GM23338 (cell line): ENCODE measurements around the gene NUDT12. TPM values are rescaled to one million over a fixed set of nuclear protein-coding genes. Genes with fewer than 3 reads are reported as not detected.

Experiments
- ATAC-seq: fragments of 200-7000 bp; cut with Tn5 transposase; 3 replicates; pipeline ENCODE4 v1.9.1; 2020
- DNase-seq: peaks from one replicate; pipeline ENCODE4 v3.0.0-alpha.2; 2015; ENCODE audit warnings: low spot score
- H2AFZ ChIP-seq: fragments of 200-600 bp; sonication (generic); 2 replicates; pipeline ENCODE4 v1.8.0; 2016; ENCODE audit warnings: antibody characterized with exemption, mild to moderate bottlenecking, moderate library complexity
- H3F3A ChIP-seq: fragments of 200-600 bp; sonication (generic); replicated peaks from 2 replicates; pipeline ENCODE4 v1.8.0; 2017; ENCODE audit warnings: antibody characterized with exemption, mixed run types, low read depth
- H3K27ac ChIP-seq: fragments of 200-600 bp; sonication (generic); 2 replicates; pipeline ENCODE4 v1.6.1; 2016; ENCODE audit warnings: low read depth
- H3K27me3 ChIP-seq: fragments of 200-600 bp; sonication (generic); 2 replicates; pipeline ENCODE4 v1.8.0; 2016; ENCODE audit warnings: mild to moderate bottlenecking, mixed run types, moderate library complexity; ENCODE audit not compliant: insufficient read depth
- H3K36me3 ChIP-seq: fragments of 200-600 bp; sonication (generic); 2 replicates; pipeline ENCODE4 v1.8.0; 2016; ENCODE audit warnings: mild to moderate bottlenecking; ENCODE audit not compliant: insufficient read depth
- H3K4me1 ChIP-seq: fragments of 200-600 bp; sonication (generic); 2 replicates; pipeline ENCODE4 v1.8.0; 2016; ENCODE audit warnings: mild to moderate bottlenecking, moderate library complexity; ENCODE audit not compliant: insufficient read depth
- H3K4me2 ChIP-seq: fragments of 200-600 bp; sonication (generic); 2 replicates; pipeline ENCODE4 v1.7.1; 2017; ENCODE audit warnings: mixed run types
- H3K4me3 ChIP-seq: fragments of 200-600 bp; sonication (generic); 2 replicates; pipeline ENCODE4 v1.6.1; 2016; ENCODE audit warnings: mixed run types
- H3K79me2 ChIP-seq: fragments of 200-600 bp; sonication (generic); replicated peaks from 2 replicates; pipeline ENCODE4 v1.8.0; 2017; ENCODE audit warnings: mild to moderate bottlenecking; ENCODE audit not compliant: insufficient read depth
- H3K9me2 ChIP-seq: fragments of 200-600 bp; sonication (generic); 2 replicates; pipeline ENCODE4 v1.8.0; 2017; ENCODE audit not compliant: insufficient read depth
- H4K20me1 ChIP-seq: fragments of 200-600 bp; sonication (generic); replicated peaks from 2 replicates; pipeline ENCODE4 v1.8.0; 2017; ENCODE audit warnings: mild to moderate bottlenecking; ENCODE audit not compliant: insufficient read depth
- H3K27ac Mint-ChIP-seq: 2 replicates; pipeline ENCODE4 v1.8.0; 2020; ENCODE audit warnings: inconsistent platforms, mild to moderate bottlenecking, moderate library complexity, mixed read lengths
- H3K27me3 Mint-ChIP-seq: 3 replicates; pipeline ENCODE4 v1.8.0; 2022; ENCODE audit warnings: low read depth, mild to moderate bottlenecking, moderate library complexity, mixed read lengths, inconsistent platforms; ENCODE audit not compliant: insufficient read depth, poor library complexity
- H3K36me3 Mint-ChIP-seq: 3 replicates; pipeline ENCODE4 v1.8.0; 2021; ENCODE audit warnings: low read depth, mild to moderate bottlenecking, inconsistent platforms, moderate library complexity, mixed read lengths
- H3K4me1 Mint-ChIP-seq: 3 replicates; pipeline ENCODE4 v1.8.0; 2020; ENCODE audit warnings: mild to moderate bottlenecking, inconsistent platforms, mixed read lengths
- H3K4me3 Mint-ChIP-seq: 3 replicates; pipeline ENCODE4 v1.8.0; 2021; ENCODE audit warnings: moderate library complexity, mild to moderate bottlenecking, inconsistent platforms, mixed read lengths
- H3K9me3 Mint-ChIP-seq: 3 replicates; pipeline ENCODE4 v1.8.0; 2020; ENCODE audit warnings: moderate library complexity, mild to moderate bottlenecking, inconsistent platforms, mixed read lengths
- CREB1 ChIP-seq: fragments of 250-450 bp; sonication (Bioruptor Pico); IDR thresholded peaks from 2 replicates; pipeline ENCODE4 v1.5.0; 2020; ENCODE audit warnings: low read depth, mild to moderate bottlenecking, moderate library complexity
- EZH2 ChIP-seq: fragments of 200-600 bp; sonication (generic); IDR thresholded peaks from one replicate; pipeline ENCODE4 v1.8.0; 2017; ENCODE audit warnings: antibody characterized with exemption, mild to moderate bottlenecking, low read depth; ENCODE audit not compliant: unreplicated experiment
- JUNB ChIP-seq: IDR thresholded peaks from one replicate; pipeline ENCODE4 v1.6.1; 2016; ENCODE audit warnings: antibody characterized with exemption; ENCODE audit not compliant: unreplicated experiment
- NANOG ChIP-seq: IDR thresholded peaks from 2 replicates; pipeline ENCODE4 v1.6.1; 2016; ENCODE audit warnings: antibody characterized with exemption, borderline replicate concordance
- POLR2AphosphoS5 ChIP-seq: IDR thresholded peaks from 2 replicates; pipeline ENCODE4 v1.6.1; 2016; ENCODE audit warnings: antibody characterized with exemption, low read depth
- STAT1 ChIP-seq: IDR thresholded peaks from one replicate; pipeline ENCODE4 v1.6.1; 2016; ENCODE audit warnings: antibody characterized with exemption; ENCODE audit not compliant: unreplicated experiment
- ZNF331 ChIP-seq: fragments of 250-450 bp; sonication (Bioruptor Pico); IDR thresholded peaks from 2 replicates; pipeline ENCODE4 v1.5.0; 2020; ENCODE audit warnings: low read depth, mild to moderate bottlenecking, moderate library complexity
- polyA plus RNA-seq: library from polyadenylated mRNA; unstranded; fragments of >200 nt; fragmentation: Nextera tagmentation; extraction: Ambion mirVana; gene quantifications from 2 replicates; pipeline ENCODE4 v1.2.1, GENCODE V29; 2016
- total RNA-seq: library from RNA; depleted of rRNA; stranded (reverse); fragments of >200 nt; shearing (Covaris generic); gene quantifications from 2 replicates; pipeline ENCODE4 v1.2.3, GENCODE V29; 2014
- TF ChIP-seq, protein P1 (sequence below): fragments of 250-450 bp; sonication (Bioruptor Pico); IDR thresholded peaks from 2 replicates; pipeline ENCODE4 v1.5.0; 2020; ENCODE audit warnings: mild to moderate bottlenecking, moderate library complexity
- TF ChIP-seq, protein P2 (sequence below): IDR thresholded peaks from 2 replicates; pipeline ENCODE4 v1.6.1; 2016; ENCODE audit warnings: antibody characterized with exemption

The NUDT12 gene
- total and polyA plus RNA-seq, 2 experiments from 2014 or later, result 11.5 to 12.8 TPM

DNA sequence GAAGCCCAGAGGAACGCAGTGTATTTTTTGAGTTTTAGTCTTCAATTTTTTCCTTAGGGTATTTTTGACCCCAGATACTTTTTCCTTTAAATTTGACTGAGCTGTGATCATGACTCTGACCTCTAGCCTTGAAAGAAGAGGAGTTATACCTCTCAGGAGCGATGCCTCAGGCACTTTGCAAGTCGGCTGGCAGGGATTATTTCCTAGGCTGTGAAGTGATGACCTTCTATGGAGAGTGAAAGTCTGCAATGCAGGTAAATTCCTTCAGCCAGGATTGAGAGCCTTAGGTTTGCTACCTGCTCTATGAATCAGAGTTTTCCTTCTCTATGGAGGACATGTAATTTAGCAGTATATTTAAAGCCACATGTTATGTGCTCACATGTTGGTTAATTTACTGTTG lies 10.8 kb upstream of the NUDT12 start (continued):
- TF ChIP-seq STAT1 (no peak), EZH2 (no peak), CREB1 (no peak), NANOG (no peak), JUNB (no peak), ZNF331 (CRISPR knock-in tag) (no peak), POLR2AphosphoS5 (no peak)
- TF ChIP-seq, protein P1, sequence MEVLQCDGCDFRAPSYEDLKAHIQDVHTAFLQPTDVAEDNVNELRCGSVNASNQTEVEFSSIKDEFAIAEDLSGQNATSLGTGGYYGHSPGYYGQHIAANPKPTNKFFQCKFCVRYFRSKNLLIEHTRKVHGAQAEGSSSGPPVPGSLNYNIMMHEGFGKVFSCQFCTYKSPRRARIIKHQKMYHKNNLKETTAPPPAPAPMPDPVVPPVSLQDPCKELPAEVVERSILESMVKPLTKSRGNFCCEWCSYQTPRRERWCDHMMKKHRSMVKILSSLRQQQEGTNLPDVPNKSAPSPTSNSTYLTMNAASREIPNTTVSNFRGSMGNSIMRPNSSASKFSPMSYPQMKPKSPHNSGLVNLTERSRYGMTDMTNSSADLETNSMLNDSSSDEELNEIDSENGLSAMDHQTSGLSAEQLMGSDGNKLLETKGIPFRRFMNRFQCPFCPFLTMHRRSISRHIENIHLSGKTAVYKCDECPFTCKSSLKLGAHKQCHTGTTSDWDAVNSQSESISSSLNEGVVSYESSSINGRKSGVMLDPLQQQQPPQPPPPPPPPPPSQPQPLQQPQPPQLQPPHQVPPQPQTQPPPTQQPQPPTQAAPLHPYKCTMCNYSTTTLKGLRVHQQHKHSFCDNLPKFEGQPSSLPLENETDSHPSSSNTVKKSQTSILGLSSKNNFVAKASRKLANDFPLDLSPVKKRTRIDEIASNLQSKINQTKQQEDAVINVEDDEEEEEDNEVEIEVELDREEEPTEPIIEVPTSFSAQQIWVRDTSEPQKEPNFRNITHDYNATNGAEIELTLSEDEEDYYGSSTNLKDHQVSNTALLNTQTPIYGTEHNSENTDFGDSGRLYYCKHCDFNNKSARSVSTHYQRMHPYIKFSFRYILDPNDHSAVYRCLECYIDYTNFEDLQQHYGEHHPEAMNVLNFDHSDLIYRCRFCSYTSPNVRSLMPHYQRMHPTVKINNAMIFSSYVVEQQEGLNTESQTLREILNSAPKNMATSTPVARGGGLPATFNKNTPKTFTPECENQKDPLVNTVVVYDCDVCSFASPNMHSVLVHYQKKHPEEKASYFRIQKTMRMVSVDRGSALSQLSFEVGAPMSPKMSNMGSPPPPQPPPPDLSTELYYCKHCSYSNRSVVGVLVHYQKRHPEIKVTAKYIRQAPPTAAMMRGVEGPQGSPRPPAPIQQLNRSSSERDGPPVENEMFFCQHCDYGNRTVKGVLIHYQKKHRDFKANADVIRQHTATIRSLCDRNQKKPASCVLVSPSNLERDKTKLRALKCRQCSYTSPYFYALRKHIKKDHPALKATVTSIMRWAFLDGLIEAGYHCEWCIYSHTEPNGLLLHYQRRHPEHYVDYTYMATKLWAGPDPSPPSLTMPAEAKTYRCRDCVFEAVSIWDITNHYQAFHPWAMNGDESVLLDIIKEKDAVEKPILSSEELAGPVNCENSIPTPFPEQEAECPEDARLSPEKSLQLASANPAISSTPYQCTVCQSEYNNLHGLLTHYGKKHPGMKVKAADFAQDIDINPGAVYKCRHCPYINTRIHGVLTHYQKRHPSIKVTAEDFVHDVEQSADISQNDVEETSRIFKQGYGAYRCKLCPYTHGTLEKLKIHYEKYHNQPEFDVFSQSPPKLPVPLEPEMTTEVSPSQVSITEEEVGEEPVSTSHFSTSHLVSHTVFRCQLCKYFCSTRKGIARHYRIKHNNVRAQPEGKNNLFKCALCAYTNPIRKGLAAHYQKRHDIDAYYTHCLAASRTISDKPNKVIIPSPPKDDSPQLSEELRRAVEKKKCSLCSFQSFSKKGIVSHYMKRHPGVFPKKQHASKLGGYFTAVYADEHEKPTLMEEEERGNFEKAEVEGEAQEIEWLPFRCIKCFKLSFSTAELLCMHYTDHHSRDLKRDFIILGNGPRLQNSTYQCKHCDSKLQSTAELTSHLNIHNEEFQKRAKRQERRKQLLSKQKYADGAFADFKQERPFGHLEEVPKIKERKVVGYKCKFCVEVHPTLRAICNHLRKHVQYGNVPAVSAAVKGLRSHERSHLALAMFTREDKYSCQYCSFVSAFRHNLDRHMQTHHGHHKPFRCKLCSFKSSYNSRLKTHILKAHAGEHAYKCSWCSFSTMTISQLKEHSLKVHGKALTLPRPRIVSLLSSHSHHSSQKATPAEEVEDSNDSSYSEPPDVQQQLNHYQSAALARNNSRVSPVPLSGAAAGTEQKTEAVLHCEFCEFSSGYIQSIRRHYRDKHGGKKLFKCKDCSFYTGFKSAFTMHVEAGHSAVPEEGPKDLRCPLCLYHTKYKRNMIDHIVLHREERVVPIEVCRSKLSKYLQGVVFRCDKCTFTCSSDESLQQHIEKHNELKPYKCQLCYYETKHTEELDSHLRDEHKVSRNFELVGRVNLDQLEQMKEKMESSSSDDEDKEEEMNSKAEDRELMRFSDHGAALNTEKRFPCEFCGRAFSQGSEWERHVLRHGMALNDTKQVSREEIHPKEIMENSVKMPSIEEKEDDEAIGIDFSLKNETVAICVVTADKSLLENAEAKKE (CRISPR knock-in tag), result no peak

DNA sequence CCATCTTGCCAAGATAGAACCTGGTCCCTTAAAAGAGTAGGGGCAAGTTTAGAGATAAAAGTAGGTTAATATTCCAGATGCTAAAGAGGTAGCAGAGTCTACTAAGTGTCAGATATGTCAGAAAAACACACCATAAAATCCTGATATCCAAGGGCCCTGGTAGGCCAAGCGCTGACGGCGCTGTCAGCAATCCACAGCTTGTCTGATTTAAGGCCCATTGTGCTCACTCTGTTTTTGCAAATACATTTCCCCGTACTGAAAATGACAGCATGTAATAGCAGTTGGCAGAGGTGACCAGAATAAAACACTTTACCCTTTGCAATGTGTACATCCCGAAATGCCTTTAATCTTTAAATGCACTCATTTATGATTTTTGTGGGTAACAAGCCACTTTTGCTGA lies 9.9 kb upstream of the NUDT12 start:
- no peak overlapping the region for H3K27ac ChIP-seq
- H3F3A ChIP-seq, result no peaks in the 10 kb centered on the region
- no peaks in the 10 kb centered on the region for H3K9me3 Mint-ChIP-seq
- H3K36me3 Mint-ChIP-seq, result no peaks in the 10 kb centered on the region
- peaks cover 19% of the 10 kb centered on the region; the same call in 1 of the 2 replicates for H3K4me1 ChIP-seq
- no peaks in the 10 kb centered on the region for H4K20me1 ChIP-seq
- no peak overlapping the region for H3K27ac Mint-ChIP-seq
- no peak overlapping the region for H2AFZ ChIP-seq
- no peaks in the 10 kb centered on the region for H3K79me2 ChIP-seq
- no peak overlapping the region for H3K4me3 ChIP-seq
- TF ChIP-seq, protein P2, sequence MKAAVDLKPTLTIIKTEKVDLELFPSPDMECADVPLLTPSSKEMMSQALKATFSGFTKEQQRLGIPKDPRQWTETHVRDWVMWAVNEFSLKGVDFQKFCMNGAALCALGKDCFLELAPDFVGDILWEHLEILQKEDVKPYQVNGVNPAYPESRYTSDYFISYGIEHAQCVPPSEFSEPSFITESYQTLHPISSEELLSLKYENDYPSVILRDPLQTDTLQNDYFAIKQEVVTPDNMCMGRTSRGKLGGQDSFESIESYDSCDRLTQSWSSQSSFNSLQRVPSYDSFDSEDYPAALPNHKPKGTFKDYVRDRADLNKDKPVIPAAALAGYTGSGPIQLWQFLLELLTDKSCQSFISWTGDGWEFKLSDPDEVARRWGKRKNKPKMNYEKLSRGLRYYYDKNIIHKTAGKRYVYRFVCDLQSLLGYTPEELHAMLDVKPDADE, result no peak
- no peak for TF ChIP-seq EZH2
- ATAC-seq (no peak), DNase-seq (no peak)
- H3K4me2 ChIP-seq, result no peak overlapping the region
- H3K27me3 Mint-ChIP-seq, result no peaks in the 10 kb centered on the region
- no peaks in the 10 kb centered on the region for H3K36me3 ChIP-seq
- H3K4me1 Mint-ChIP-seq, result peaks cover 23% of the 10 kb centered on the region
- H3K27me3 ChIP-seq, result no peaks in the 10 kb centered on the region
- no peaks in the 10 kb centered on the region for H3K9me2 ChIP-seq
- no peak overlapping the region for H3K4me3 Mint-ChIP-seq
